Stimulated activated CD4-positive, alpha-beta T cell treated with anti-CD3 and anti-CD28 coated beads, Interleukin-2, amount 100 ng/mL, for 24 hours (primary cell): ENCODE measurements around the gene DPH3.

ENCODE experiments used
- DNase-seq, 2 donors: peaks; one replicate each; pipeline ENCODE4 v3.0.0-alpha.2; 2020

DPH3 gene

DNA sequence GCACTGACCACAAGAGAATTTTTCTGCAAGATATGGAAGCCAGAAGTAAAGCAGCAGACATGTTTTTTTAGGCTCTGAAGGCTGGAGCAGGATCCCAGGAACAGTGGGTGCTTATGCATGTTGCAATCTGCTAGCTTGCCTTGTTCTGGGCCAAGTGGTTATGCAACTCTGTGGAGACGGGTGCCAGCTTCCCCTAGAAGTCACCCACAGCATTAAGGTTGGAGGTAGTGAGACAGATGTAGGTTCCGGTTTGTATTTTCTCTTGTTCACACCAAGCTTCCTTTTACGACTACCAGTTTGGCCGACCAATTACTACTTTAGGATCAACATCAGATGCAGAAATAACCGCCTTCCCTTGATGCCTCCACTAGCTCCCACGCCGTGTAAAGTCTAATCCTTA lies 11.1 kb downstream of the DPH3 start:
- DNase-seq = no peak

DNA sequence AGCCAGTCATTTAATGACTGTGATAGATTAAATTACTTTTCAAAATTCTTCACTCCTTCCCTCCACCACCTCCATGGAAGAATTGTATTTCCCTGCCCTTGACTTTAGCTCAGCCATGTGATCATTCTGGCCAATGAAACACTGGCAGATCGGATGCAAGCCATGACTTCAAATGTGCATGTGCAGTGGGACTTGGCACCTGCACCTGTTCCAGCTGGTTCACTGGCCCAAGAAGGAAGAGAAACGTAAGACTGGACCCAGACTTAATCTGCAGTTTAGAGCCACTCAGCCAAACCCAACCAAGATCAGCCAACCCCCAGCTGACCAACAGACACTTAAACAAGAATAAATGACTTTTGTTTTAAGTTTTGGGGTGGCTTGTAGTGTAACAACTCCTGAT lies 11.8 kb downstream of the DPH3 start:
- no peak for DNase-seq

DNA sequence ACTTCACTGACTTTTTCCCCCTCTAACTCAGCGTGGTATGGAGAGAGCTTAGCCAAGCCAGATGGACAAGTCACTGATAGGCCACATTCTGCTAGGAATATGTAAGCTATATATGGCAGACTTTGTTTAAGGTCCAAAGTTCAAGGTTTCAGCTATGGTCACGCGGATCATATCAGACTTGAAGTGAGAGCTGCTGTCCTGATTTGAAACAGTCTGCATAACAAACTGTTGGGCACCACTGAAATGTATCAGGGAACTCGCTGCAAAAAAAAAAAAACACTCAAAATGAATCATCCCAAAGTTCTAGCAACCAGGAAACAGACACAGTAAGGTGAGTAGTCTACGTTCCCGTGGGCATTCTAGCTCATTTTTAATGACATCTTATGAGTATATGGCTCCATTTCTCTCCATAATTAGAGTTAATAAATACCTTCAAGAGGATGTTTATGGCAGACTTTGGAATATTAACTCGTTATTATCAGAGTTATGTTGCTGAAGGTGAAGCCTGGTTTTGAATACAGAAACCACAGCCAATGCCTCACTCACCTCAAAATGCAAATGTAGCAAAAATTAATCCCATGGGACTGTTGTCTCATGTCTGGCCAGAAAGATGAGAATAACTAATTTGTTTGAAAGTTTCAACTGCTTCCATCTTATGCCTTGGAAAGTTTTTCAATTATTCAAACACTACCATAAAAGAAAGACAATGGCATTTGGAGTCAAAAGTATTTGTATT lies 12.3 kb downstream of the DPH3 start:
- DNase-seq = no peak

DNA sequence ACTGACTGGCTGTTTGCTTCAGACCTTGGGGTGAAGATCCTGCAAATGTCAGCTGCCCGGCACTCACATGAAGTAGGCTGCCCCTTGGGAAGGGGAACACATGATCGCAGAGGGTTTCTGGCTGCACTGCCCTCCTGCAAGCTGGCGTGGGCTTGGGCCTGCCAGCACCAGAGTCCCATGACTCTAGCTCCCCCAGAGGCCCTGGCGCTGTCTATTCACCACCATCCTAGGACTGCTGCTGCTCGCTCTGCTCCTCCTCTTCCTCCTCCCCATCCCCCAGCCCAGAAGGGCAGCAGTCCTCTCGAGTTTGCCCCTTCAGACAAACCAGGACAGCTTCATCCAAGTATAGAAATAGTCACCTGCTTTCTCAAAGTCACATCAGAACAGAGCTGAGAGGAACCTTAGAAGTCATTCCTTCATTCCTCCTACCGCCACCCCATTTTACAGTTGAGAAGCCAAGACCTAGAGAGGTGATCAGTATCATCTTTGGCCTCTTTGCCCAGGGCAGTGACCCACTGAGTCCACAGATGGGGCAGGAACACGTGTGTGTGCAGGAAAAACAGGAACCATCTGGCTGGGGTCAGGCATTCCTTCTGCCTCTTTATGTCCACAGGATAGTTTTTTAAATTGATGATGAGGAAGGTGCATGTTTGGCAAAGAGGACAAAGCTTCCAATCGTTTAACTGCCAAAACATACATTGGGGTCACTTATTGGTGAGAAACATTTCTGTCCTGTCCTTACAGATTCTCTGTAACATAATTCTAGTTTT lies 13.2 kb downstream of the DPH3 start:
- no peak for DNase-seq

DNA sequence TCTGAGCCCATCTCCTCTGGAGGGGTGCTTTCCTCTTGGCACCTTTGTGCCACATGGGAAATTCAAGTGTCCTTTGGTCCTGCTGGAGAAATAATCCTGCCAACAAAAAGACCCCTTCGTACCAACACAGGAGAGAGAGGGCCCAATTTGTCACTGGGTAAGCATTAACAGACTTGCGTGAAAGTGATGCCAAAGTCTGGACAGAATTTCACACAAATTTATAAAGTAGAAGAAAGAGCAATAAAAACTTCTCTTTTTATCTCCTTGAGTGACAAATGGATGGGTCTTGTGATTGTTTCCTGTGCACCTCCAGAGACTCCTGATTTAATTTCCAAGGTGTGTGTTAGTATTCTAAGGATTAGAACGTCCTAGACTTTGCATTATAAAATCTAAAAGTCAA lies 14.9 kb downstream of the DPH3 start:
- DNase-seq = no peak

DNA sequence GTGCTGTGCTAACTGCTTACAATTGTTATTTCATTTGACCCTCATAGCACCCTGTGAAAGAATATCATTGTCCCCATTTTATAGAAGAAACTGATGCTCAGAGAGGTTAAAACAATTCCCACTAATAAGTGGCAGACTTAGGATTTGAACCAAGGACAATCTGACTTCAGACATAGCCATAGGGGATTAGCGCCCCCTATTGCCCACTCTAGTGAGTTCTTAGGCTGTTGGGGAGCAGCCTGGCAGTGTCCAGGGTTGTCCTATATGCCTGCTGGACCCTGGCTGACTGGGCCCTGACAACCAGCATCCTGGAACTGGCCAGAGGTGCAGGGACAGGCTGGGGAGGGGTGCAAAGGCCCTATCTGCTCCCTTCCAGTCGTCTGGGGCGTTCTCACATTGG lies 15.4 kb downstream of the DPH3 start:
- DNase-seq = peak in 1 of 2 donors; percentile 33

DNA sequence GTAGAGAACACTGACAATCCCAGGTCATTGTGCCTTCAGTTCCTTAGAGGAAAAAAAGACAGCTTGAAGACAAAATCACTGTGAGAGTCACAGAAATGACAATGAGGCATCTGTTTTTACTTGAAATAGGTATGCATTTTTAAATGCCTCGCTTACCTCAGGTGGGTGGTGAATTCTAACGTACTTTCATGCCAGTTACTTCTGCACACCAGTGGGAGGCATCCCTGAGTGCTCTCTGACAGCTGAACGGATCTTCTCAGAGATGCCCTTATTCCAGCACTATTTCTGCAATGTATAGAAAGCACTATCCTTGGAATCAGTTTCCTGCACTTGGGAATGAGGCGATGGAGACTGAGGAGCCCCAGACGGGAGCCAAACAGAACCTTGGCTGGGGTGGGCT lies 16.2 kb downstream of the DPH3 start:
- no peak for DNase-seq

DNA sequence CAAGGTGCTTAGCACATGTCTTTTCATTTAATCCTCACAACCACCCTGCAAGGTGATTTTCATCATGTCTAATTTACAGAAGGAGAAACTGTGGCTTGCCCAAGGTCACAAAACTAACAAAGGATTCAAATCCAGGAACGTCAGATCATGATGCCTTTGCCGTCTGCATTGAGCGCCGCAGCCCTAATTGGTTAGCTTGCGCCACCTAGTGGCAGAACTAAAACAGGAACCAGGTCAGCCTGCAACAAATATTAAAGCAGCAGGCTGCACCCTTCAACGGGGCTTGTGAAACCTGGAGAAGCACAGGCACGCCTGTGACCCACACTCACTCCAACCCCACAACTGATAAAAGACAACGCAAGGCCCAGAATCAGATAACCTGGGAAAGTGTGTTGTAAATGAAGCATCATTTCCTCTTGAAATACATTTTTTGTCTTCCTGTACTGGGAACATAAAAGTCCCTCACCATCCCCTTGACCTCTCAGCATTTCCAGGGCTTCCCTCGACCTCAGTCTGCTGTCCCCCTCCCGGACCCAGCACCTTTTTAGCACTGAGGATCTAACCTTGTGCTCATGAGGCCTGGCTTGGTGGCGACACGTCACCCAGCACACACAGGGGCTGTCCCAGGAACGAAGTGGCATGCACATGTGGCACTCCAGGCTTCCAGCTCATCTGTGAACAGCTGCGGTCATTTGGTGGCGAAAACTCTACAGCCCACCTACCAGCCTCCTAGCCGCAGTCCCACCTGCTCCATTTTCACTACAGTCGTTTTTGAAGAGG lies 17.3 kb downstream of the DPH3 start:
- DNase-seq = peak; percentile 76 to 79

DNA sequence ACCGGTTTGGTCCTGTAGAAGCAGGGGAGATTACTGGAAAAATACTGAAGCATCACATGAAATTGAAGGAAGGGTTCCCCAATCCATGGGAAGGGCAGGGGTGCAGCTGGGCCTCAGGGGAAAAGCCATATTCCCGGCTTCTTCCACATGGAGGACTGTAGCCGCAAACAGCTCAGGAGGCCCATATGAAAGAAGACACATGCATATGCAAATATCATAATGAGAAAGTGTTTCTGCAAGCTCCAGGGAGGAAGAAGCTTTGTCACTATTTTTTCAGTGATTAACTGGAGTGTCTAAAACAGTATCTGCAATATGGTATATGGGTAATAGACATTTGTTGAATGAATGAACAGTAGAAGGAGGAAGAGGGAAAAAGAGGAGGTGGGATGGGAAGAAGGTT lies 19.1 kb downstream of the DPH3 start:
- no peak for DNase-seq

DNA sequence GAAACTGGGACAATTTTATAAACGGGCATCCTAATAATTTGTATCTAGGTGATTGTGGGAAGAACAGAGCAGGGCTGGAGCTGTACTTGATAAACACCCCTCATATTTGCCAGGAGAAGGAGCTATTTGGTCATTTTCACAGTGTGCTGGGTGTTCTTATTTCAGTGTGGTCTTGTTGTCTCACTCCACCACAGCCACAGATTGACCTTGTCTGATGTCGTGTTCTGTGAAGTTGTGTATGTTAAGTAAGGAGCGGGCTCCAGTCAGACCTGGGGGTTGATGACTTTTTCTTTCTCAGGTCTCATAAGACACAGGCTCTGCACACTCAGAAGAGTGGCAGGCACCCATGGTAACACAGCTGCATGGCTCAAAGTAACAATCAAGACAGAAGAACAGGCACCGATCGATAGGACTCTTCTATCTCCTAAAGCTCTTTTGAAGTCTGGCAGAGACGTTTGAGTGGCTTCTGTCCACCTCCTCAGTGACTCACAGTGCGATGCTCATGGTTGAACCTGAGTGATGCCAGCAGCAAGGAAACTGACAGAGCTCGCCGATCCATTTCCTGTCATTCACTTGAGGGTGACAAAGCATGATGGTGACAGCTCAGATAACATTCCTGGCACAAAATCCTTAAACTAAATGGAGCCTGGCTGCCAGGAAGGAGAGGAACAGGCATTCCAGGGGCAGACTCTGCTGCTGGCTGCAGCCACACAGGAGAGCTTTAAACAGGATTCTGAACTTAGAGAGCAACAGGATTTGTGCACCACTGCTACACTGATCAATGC lies 20.8 kb downstream of the DPH3 start:
- no peak for DNase-seq

DNA sequence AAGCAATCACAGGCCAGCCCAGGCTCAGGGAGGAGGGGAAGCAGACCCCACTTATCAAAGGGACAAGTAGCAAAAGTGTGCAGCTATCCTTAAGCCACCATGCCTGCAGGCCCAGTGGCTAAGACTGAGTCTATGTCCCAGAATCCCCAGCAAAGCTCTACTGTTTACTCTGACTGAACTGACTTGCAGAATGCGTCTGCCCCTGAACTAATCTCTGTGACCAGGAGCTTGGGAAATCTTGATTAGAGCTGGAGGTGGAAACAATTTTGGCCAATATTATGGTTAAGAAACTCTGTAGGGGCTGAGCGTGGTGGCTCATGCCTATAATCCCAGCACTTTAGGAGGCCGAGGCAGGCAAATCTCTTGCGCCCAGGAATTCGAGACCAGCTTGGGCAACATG lies 22.6 kb downstream of the DPH3 start:
- no peak for DNase-seq

DNA sequence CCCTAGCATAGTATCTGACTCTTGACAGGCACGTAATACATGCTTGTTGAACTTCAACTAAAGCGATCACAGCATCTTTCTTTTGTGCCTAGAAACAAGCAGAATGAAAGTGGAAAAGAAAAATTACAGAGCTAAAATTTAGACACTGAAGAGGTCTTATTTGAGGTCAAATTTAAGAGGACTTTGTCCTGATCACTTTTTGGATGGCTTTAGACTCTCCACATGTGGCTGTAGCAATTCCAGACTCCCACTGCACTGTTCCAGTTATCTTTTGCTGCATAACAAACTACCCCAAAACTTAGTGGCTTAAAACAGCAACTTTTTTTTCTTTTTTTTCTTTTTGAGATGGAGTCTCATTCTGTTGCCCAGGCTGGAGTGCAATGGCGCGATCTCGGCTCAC lies 23.5 kb downstream of the DPH3 start:
- no peak for DNase-seq

DNA sequence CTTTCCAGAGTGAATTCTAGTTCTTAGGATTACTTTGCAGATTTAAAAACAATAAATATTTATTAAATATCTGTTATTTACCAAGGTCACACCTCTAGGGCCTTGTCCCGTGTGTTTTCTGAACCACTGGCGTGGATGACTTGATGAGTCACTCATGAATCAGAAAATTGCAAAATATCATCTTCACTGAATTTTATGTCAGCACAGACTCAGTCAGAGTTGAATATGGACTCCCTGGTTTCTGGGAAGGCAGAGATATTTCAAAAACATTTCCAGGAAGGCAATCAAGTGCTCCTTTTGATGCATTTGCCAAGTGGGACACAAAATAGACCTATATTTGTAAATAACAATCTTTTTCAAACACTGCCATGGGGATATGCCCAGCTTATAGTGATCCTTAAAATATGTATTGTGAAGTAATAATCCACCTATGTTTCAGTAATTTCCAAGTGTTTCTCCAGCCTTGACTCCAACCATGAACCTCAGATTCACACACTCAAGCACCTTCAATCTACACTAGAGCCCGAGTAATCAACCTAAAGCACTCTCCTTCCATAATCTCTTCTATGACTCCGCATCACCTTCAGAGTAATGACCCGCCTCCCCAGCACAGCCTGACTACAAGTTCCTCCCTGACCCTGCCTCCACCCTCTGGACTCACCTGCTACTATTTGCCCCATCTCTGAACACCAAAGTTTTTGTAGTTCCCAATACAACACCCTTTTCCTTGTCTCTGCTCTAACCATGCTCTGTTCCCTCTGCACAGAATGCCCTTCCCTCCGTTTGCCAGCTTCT lies 24.3 kb downstream of the DPH3 start:
- no peak for DNase-seq

DNA sequence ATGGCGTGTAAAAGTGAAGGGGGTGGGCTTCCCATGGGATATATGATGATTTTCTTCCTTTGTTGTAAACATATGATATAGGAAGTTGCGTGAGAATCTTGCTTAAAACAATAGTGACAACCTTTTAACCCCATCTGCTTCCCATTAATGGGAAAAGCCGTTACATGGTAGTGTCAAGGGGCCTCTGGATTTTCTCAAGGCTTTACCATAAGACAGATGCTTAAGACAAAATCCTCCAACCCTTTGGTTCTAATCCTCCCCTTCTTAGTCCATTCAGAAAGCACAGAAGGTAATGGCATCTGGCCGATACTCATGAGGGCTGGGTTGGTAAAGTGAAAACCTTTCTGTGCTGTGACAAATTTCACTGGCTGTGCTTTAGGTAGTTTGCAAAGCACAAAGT lies 25.0 kb downstream of the DPH3 start:
- no peak for DNase-seq

DNA sequence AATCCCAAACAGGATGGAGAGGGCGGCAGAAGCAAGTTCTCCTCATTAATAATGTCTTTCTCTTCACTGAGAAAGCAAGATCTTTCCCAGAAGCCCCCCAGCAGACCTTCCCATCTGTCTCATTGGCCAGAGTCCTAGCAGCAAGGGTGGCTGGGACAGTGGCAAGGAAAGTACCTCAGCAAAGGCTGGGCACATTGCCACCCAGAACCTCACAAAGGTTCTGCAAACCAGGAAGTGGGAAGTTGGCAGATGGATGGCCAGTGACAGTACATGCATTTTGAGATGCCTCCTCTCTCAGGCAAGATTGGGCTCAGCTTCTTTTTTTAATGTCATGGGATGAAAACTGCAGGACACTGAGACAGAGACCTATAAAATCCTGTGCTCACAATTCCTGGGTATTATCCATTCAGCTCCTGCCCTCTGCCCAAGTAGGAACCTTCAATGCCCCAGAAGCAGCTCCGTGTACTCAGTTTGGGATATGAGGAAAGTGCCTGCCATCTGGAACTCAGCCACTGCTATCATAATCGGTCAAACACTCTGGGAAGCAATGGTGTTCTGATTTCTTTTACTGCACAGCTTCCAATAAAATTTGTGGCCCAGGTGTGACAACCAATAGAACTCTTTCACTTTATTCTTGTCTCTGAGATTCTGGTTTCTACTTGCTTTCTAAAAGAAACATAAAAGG lies 25.5 kb downstream of the DPH3 start:
- DNase-seq = no peak

DNA sequence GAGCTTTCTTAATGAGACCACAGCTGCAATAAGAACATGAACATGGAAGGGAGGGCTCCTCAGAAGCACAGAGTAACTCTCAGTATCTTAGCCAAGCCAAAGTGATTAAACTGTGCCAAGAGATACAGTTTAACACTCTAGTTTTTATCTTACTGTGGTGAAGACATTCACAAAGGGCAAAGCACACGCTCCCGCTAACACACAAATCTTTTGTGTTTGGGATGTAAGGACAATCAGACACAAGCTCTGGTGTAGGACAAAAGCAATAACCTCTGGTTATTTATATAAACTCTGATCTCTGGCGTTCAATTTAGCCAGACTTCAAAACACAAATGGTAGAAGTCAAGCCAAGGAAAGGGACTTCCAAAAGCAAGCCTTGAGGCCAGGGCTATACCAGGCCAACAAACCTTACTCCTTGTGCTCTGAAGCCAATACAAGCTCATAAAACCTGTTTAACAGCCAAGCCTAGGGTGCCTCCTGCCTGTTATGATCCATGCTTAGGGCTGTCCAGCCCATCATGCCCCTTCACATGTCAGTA lies 27.8 kb downstream of the DPH3 start:
- DNase-seq = no peak

DNA sequence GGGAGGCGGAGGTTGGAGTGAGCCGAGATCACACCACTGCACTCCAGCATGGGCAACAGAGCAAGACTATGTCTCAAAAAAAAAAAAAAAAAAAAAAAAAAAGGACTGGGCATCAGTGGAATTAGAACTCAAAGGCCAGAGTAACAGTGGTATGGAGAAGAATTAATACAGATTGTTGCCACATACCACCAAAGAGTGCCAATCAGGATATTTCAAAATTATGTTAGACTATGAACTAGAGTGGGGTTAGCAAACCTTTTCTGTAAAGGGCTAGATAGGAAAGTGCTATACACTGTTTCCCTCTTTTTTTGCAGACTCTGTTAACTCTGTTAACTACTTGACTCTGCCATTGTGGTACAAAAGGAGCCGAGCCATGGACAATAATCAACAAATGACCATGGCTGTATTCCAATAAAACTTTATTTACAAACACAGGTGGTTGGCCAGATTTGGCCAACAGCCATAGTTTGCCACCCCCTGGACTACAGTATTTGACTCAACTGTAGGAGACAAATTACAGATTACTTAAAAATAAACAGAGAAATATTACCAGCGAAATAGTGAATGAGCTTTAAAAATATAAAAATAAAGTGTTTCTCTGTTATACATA lies 28.6 kb downstream of the DPH3 start:
- no peak for DNase-seq

DNA sequence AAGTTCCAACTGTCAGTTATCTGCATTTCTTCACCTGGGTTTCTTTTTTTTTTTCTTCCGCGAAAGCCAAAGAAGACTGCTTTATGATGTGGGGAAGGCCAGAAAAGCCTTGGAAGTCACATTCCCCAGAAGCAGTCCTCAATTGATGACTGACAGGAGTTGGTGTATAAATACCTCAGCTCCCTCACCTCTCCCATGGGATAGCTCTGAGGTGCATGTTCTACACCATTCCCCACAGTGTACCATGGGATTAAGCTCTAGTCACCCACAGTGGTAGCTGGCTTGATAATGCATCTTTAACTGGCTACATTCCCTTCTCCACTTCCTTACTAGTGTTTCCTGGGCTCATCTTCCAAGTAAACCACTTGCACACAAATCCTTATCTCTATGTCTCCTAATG lies 30.5 kb downstream of the DPH3 start:
- DNase-seq = no peak

DNA sequence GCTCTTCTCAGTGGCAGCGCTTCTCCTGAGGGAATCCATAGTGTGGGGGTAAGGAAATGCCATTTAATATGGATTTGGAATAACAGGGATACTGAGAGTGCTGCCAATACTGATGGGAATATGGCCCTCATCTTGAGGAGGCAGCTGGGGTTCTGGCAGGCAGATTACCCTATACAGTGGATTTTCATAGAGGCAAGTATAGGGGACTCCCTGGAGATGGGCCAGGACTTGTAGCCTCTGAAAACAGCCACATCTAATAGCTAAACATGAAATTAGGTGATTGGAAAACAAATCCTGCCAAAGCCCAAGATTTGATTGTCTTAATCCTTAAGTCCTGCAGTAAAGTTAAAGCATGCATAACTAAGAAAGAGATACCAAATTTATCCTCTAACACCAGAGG lies 30.9 kb downstream of the DPH3 start:
- no peak for DNase-seq

DNA sequence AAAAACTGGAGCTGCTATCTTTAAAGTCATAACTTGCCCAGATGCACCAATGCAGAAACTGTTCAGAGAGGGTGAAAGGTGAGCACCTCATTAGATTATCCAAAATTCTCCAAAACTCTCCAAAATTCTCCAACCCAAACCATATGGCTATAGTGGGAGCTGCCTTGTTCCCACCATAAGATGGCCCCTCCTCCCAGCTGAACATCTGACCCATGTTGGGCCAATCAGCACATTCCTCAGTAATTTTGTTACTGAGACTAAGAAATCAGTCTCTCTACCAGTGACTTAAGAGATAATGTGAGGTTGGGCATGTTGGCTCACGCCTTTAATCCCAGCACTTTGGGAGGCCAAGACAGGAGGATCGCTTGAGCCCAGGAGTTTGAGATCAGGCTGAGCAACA lies 32.8 kb downstream of the DPH3 start:
- no peak for DNase-seq

DNA sequence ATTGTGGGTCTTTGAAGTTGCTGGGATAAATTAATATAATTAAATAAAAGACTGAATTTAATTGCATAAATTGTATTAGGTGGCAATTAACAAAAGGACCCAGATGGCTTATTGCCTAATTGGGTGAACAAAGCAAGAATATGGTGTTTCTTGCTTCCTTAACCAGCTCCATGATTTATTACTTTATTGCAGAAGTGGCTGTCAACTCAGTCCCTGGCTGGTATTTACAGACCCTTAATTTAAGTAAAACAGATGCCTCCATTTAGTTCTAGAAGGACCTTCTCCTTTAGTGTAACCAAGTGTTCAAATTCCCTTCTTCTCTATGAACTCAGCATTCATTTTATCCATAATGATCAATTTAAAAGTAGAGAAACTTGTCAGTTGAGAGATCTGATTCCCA lies 35.1 kb downstream of the DPH3 start:
- no peak for DNase-seq
